GM19324 (cell line): ENCODE results near the gene C2CD3.
A peak's percentile ranks its signal among the peaks of the same experiment; 100 is the strongest.
"Not testable (repeated sequence)": the region's sequence is repeated elsewhere in the genome, so short reads cannot be mapped to it uniquely, and the experiment has no call there.

Experiments
- ATAC-seq: cut with Tn5 transposase; IDR thresholded peaks from one replicate; pipeline ENCODE4 v1.9.1; 2021; ENCODE audit warnings: mild to moderate bottlenecking, moderate library complexity; ENCODE audit not compliant: unreplicated experiment, low FRiP score

The C2CD3 gene

GRCh38 chr11:73990730-73991129, 180.1 kb downstream of the C2CD3 start:
- no peak for ATAC-seq

GRCh38 chr11:73989156-73989555, 181.6 kb downstream of the C2CD3 start:
- ATAC-seq = no peak

- no peak for ATAC-seq
Measured at GRCh38 chr11:73988227-73988626, 182.6 kb downstream of the C2CD3 start.

- ATAC-seq = not testable (repeated sequence)
Measured at GRCh38 chr11:73985661-73986060, 185.1 kb downstream of the C2CD3 start.

- no peak for ATAC-seq
Measured at GRCh38 chr11:73983741-73984538, 186.9 kb downstream of the C2CD3 start.

- peak; percentile 78 for ATAC-seq
Measured at GRCh38 chr11:73982990-73983740, 187.6 kb downstream of the C2CD3 start.

GRCh38 chr11:73982595-73982989, 188.2 kb downstream of the C2CD3 start, which contains the start of gene UCP2:
Gene UCP2 (minus strand): TSS chr11:73982843. CDS start chr11:73978378, 4,465 bp downstream.
- peak; percentile 58 for ATAC-seq

GRCh38 chr11:73981051-73981805, 189.6 kb downstream of the C2CD3 start:
- no peak for ATAC-seq

GRCh38 chr11:73980001-73980961, 190.5 kb downstream of the C2CD3 start:
- ATAC-seq = no peak

GRCh38 chr11:73978576-73979086, 192.2 kb downstream of the C2CD3 start:
- no peak for ATAC-seq

GRCh38 chr11:73977856-73978519, 192.8 kb downstream of the C2CD3 start:
- ATAC-seq = no peak

- ATAC-seq = no peak
Measured at GRCh38 chr11:73976451-73977151, 194.2 kb downstream of the C2CD3 start.

GRCh38 chr11:73975479-73975757, 195.4 kb downstream of the C2CD3 start:
- no peak for ATAC-seq

GRCh38 chr11:73974604-73975478, 196.0 kb downstream of the C2CD3 start:
- ATAC-seq = no peak

GRCh38 chr11:73972620-73973449, 198.0 kb downstream of the C2CD3 start:
- no peak for ATAC-seq

- no peak for ATAC-seq
Measured at GRCh38 chr11:73972187-73972586, 198.6 kb downstream of the C2CD3 start.

- no peak for ATAC-seq
Measured at GRCh38 chr11:73971175-73971719, 199.6 kb downstream of the C2CD3 start.
